Bronchial epithelial cell (primary cell): ENCODE data around the gene LYST. TPM values are rescaled to one million over a fixed set of nuclear protein-coding genes. Genes with fewer than 3 reads are reported as not detected.

Source experiments
- DNase-seq: peaks from one replicate; pipeline ENCODE4 v3.0.0-alpha.2; 2010; ENCODE audit warnings: low read depth
- FAIRE-seq: peaks from 2 replicates; lab custom pipeline; 2011; peaks lifted over from hg19 to GRCh38; lab: Jason Lieb, UNC
- H3K27me3 ChIP-seq: 2 replicates; pipeline ENCODE4 v1.5.1; 2011; ENCODE audit warnings: low read length; ENCODE audit not compliant: control insufficient read depth, insufficient read depth
- H3K36me3 ChIP-seq: 2 replicates; pipeline ENCODE4 v1.5.1; 2011; ENCODE audit warnings: low read length; ENCODE audit not compliant: control insufficient read depth, insufficient read depth
- H3K4me3 ChIP-seq: 2 replicates; pipeline ENCODE4 v1.5.1; 2011; ENCODE audit warnings: mild to moderate bottlenecking, low read depth, low read length, control low read depth
- CTCF ChIP-seq: IDR thresholded peaks from 2 replicates; pipeline ENCODE4 v1.5.1; 2011; ENCODE audit warnings: mild to moderate bottlenecking, moderate library complexity, low read length, control low read depth, inconsistent platforms; ENCODE audit not compliant: insufficient read depth, severe bottlenecking
- total RNA-seq: library from RNA; depleted of rRNA; stranded (reverse); fragments of >200 nt; gene quantifications from 2 replicates; pipeline ENCODE4 v1.2.1, GENCODE V29; 2014

The LYST gene
- total RNA-seq, 1 donor from 2014 or later, result 14.0 TPM

DNA sequence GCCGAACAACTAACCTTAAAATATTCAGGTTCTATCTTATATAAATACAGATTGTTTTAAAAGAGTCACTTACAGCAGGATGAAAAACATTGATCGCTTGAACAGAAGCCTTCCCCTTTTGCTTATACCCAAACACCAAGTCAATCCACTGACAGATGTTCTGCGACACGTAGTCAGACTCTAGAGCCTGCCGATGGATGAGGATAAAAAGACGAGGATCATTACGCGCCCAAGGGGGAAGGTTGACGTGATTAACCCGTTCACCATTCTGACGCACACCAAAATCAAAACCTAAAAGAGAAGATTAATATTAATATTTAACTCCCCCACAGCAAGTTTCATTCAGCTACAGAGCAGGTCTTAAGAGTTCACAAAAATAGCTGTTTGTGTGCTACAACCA, 157.7 kb downstream of the LYST start:
- TF ChIP-seq CTCF, result no peak
- H3K36me3 ChIP-seq, result peaks cover 1% of the 10 kb centered on the region
- no peaks in the 10 kb centered on the region for H3K27me3 ChIP-seq
- no peak overlapping the region for H3K4me3 ChIP-seq
- DNase-seq, result no peak
- FAIRE-seq, result no peak

DNA sequence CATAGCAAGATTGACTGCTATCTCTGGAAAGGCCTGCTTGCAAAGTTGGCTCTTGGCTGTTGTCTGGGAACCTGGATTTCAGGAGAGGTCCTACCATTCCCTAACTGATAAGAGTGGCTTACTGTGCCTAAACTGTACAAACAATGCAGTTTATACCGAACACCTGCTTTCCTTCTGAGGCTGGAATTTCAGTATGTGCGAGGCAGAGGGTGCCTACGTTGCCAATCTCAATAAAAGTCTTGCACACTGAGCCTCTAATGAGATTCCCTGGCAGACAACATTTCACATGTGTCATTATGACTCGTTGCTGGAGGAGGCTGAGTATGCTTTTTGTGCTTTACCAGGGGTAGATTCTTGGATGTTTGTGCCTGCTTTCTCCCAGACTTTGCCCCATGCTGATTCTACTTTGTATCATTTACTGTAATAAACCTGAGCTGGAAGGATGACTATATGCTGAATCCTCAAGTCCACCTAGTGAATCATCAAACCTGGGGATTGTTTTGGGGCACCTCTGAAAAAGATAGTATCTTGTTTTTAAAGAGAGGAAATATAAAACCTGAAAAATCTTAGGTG, 158.2 kb downstream of the LYST start:
- FAIRE-seq (no peak), DNase-seq (peak; percentile 98)
- peaks cover 1% of the 10 kb centered on the region for H3K36me3 ChIP-seq
- no peaks in the 10 kb centered on the region for H3K27me3 ChIP-seq
- H3K4me3 ChIP-seq, result no peak overlapping the region
- TF ChIP-seq CTCF, result no peak

DNA sequence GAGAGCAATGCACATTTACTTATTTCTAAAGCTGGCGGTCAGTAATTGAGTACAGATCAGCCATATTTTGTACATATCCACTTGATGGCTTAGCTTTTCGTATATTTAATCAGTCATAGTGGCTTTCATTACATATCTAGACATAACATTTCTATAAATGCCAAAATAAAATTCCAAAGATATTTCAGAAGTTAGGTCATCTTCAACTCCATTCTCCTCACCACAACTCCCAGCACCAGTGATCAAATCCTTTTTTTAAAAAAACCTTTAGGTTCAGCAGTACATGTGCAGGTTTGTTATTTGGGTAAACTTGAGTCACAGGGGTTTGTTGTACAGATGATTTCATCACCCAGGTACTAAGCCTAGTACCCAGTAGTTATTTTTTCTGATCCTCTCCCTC, 163.2 kb downstream of the LYST start:
- H3K27me3 ChIP-seq, result no peaks in the 10 kb centered on the region
- no peak for TF ChIP-seq CTCF
- no peak overlapping the region for H3K4me3 ChIP-seq
- peaks cover 3% of the 10 kb centered on the region for H3K36me3 ChIP-seq
- DNase-seq (peak; percentile 87), FAIRE-seq (no peak)

- FAIRE-seq (no peak), DNase-seq (no peak)
- no peak overlapping the region for H3K4me3 ChIP-seq
- H3K36me3 ChIP-seq, result peaks cover 3% of the 10 kb centered on the region
- H3K27me3 ChIP-seq, result no peaks in the 10 kb centered on the region
- no peak for TF ChIP-seq CTCF
Observed at GRCh38 chr1:235702412-235702811, 164.3 kb downstream of the LYST start.

- no peak for FAIRE-seq
- no peaks in the 10 kb centered on the region for H3K27me3 ChIP-seq
- H3K4me3 ChIP-seq, result no peak overlapping the region
- DNase-seq, result no peak
- TF ChIP-seq CTCF, result no peak
- peaks cover 1% of the 10 kb centered on the region for H3K36me3 ChIP-seq
Observed at GRCh38 chr1:235697508-235697907, 169.2 kb downstream of the LYST start.

GRCh38 chr1:235689356-235689755, 177.3 kb downstream of the LYST start:
- Histone ChIP-seq H3K36me3 (no peaks in the 10 kb centered on the region), H3K27me3 (no peaks in the 10 kb centered on the region), H3K4me3 (no peak overlapping the region)
- FAIRE-seq (no peak), DNase-seq (no peak)
- TF ChIP-seq CTCF, result no peak
